IPS-11a (cell line): ENCODE measurements around the gene UXS1.
A peak's percentile ranks its signal among the peaks of the same experiment; 100 is the strongest.

ENCODE experiments used
- H3K4me3 ChIP-seq: one replicate; pipeline ENCODE4 v1.5.1; 2013; ENCODE audit warnings: low read depth, low read length, control low read depth

The UXS1 gene

GRCh38 chr2:106090916-106091618 is 103.0 kb downstream of the UXS1 start:
- no peak overlapping the region for H3K4me3 ChIP-seq

- H3K4me3 ChIP-seq = no peak overlapping the region
Observed at GRCh38 chr2:106089611-106090010, 104.5 kb downstream of the UXS1 start.

GRCh38 chr2:106085181-106085940 is 108.7 kb downstream of the UXS1 start:
- H3K4me3 ChIP-seq = no peak overlapping the region

GRCh38 chr2:106080959-106081358 is 113.1 kb downstream of the UXS1 start:
- H3K4me3 ChIP-seq = no peak overlapping the region

GRCh38 chr2:106078096-106078495 is 116.0 kb downstream of the UXS1 start:
- H3K4me3 ChIP-seq = no peak overlapping the region

- no peak overlapping the region for H3K4me3 ChIP-seq
Observed at GRCh38 chr2:106076941-106077340, 117.2 kb downstream of the UXS1 start.

- H3K4me3 ChIP-seq = no peak overlapping the region
Observed at GRCh38 chr2:106075048-106075447, 119.1 kb downstream of the UXS1 start.

- H3K4me3 ChIP-seq = no peak overlapping the region
Observed at GRCh38 chr2:106073678-106074406, 120.3 kb downstream of the UXS1 start.

GRCh38 chr2:106070181-106070580 is 123.9 kb downstream of the UXS1 start:
- H3K4me3 ChIP-seq = no peak overlapping the region

GRCh38 chr2:106068451-106068850 is 125.7 kb downstream of the UXS1 start:
- no peak overlapping the region for H3K4me3 ChIP-seq

GRCh38 chr2:106065983-106066820 is 127.9 kb downstream of the UXS1 start:
- peak overlapping the region; percentile 20 for H3K4me3 ChIP-seq

- peak overlapping the region; percentile 20 for H3K4me3 ChIP-seq
Observed at GRCh38 chr2:106065268-106065982, 128.7 kb downstream of the UXS1 start.

- no peak overlapping the region for H3K4me3 ChIP-seq
Observed at GRCh38 chr2:106063181-106063580, 130.9 kb downstream of the UXS1 start.

- H3K4me3 ChIP-seq = no peak overlapping the region
Observed at GRCh38 chr2:106062627-106063026, 131.5 kb downstream of the UXS1 start.

- H3K4me3 ChIP-seq = no peak overlapping the region
Observed at GRCh38 chr2:106061611-106062349, 132.3 kb downstream of the UXS1 start.

GRCh38 chr2:106059416-106060065 is 134.6 kb downstream of the UXS1 start:
- H3K4me3 ChIP-seq = no peak overlapping the region

GRCh38 chr2:106058469-106059137 is 135.5 kb downstream of the UXS1 start:
- H3K4me3 ChIP-seq = no peak overlapping the region

GRCh38 chr2:106057206-106057605 is 136.9 kb downstream of the UXS1 start:
- no peak overlapping the region for H3K4me3 ChIP-seq
